PC-9 (cell line): Measurements from ENCODE around the gene SORCS2.

ENCODE experiments used
- EZH2 ChIP-seq: fragments of 200-600 bp; sonication (generic); IDR thresholded peaks from 2 replicates; pipeline ENCODE4 v1.8.0; 2017; ENCODE audit warnings: antibody characterized with exemption, low read depth
- TF ChIP-seq, protein P1 (sequence below): fragments of 200-600 bp; sonication (generic); conservative IDR thresholded peaks from 2 replicates; pipeline ENCODE4 v1.6.1; 2017; ENCODE audit warnings: mixed run types, antibody characterized with exemption, mild to moderate bottlenecking, moderate library complexity

DNA sequence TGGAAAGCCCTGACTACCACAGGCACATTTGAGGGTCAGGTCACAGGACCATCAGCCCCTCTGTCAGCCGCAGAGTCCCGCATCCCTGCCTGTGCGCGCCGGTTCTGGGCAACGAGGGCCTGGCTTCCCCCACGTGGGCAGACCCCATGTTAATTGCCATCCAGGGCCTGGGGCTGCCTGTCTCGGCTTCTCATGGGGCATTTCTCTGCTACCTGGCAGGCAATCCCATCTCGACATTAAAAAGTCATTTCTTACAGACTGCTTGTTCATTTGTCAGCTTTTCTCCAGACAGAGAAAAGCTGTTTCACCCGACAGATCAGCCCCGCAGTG is 45.6 kb upstream of the SORCS2 start:
- TF ChIP-seq, protein P1, sequence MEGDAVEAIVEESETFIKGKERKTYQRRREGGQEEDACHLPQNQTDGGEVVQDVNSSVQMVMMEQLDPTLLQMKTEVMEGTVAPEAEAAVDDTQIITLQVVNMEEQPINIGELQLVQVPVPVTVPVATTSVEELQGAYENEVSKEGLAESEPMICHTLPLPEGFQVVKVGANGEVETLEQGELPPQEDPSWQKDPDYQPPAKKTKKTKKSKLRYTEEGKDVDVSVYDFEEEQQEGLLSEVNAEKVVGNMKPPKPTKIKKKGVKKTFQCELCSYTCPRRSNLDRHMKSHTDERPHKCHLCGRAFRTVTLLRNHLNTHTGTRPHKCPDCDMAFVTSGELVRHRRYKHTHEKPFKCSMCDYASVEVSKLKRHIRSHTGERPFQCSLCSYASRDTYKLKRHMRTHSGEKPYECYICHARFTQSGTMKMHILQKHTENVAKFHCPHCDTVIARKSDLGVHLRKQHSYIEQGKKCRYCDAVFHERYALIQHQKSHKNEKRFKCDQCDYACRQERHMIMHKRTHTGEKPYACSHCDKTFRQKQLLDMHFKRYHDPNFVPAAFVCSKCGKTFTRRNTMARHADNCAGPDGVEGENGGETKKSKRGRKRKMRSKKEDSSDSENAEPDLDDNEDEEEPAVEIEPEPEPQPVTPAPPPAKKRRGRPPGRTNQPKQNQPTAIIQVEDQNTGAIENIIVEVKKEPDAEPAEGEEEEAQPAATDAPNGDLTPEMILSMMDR: no peak
- no peak for TF ChIP-seq EZH2
